Measurements from ENCODE around the gene PBX3. TPM values are rescaled to one million over a fixed set of nuclear protein-coding genes. Genes with fewer than 3 reads are reported as not detected.

The PBX3 gene
- total and polyA plus RNA-seq, 2 donors (not counting 1 experiment from before 2014, with no cell fraction given), result 15.5 to 39.0 TPM

DNA sequence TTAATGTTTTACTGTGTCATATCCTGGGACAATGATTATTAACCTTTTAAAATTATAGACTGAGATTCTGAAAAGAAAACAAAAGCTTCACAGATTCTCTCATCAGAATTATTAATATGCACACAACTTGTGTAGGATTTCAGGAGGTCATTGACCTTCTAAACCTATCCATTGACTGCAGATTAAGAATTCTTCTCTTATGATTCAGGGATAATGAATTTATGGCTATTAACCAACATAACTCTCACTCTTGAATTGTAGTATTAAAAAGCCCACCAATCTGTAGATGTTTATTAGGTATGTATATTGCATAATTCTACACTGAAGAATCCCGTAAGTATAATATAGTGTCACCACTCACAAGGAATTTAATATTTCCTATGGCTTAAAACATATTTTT lies 179.8 kb downstream of the PBX3 start:
- no peaks in the 10 kb centered on the region for H3K79me2 ChIP-seq (ENCODE audit: control insufficient read depth, insufficient read depth, low read length)
- TF ChIP-seq, protein P1, sequence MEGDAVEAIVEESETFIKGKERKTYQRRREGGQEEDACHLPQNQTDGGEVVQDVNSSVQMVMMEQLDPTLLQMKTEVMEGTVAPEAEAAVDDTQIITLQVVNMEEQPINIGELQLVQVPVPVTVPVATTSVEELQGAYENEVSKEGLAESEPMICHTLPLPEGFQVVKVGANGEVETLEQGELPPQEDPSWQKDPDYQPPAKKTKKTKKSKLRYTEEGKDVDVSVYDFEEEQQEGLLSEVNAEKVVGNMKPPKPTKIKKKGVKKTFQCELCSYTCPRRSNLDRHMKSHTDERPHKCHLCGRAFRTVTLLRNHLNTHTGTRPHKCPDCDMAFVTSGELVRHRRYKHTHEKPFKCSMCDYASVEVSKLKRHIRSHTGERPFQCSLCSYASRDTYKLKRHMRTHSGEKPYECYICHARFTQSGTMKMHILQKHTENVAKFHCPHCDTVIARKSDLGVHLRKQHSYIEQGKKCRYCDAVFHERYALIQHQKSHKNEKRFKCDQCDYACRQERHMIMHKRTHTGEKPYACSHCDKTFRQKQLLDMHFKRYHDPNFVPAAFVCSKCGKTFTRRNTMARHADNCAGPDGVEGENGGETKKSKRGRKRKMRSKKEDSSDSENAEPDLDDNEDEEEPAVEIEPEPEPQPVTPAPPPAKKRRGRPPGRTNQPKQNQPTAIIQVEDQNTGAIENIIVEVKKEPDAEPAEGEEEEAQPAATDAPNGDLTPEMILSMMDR (IDR thresholded peaks at IDR 0.05), result no peak
- no peak for TF ChIP-seq EZH2 (IDR thresholded peaks at IDR 0.05; ENCODE audit: borderline replicate concordance, insufficient read depth, low read depth, low read length, poor library complexity, severe bottlenecking)
- H3K4me3 Mint-ChIP-seq, result no peak overlapping the region
- H3K9me3 ChIP-seq (ENCODE audit: control extremely low read depth in 1 of 3, control insufficient read depth in 2 of 3, insufficient read depth in 1 of 3, low read length in 2 of 3), result no peaks in the 10 kb centered on the region
- H3K9ac ChIP-seq (ENCODE audit: low read length), result no peak overlapping the region
- no peak overlapping the region for H3K4me3 ChIP-seq (ENCODE audit: control extremely low read depth in 1 of 5, extremely low read depth in 1 of 5, insufficient read depth in 1 of 5, low read depth in 2 of 5, low read length in 4 of 5)
- H3K27me3 ChIP-seq (replicated peaks in 1 of 4; ENCODE audit: control extremely low read depth in 1 of 4, control insufficient read depth in 3 of 4, insufficient read depth in 4 of 4, low read length in 3 of 4), result no peaks in the 10 kb centered on the region
- no peak overlapping the region for H3K27ac Mint-ChIP-seq
- H3K27me3 Mint-ChIP-seq, result no peaks in the 10 kb centered on the region
- DNase-seq (no peak), ATAC-seq (ENCODE audit: low read depth) (no peak)
- intact Hi-C loops (cut with micrococcal nuclease), result no loop called here
- no CpG with 5 or more reads among the region's 1 CpG for WGBS (ENCODE audit: insufficient coverage)
- no peaks in the 10 kb centered on the region for H3K4me1 ChIP-seq (ENCODE audit: control insufficient read depth in 2 of 2, insufficient read depth in 2 of 2, low read length in 2 of 2)
- no peaks in the 10 kb centered on the region for H3K9me3 Mint-ChIP-seq (ENCODE audit: insufficient read depth)
- H2AFZ ChIP-seq (ENCODE audit: insufficient read depth, low read depth, low read length, poor library complexity, severe bottlenecking), result no peak overlapping the region
- H3K27ac ChIP-seq (ENCODE audit: low read length in 2 of 2), result no peak overlapping the region
- H3K36me3 ChIP-seq (replicated peaks in 1 of 2; ENCODE audit: control extremely low read depth in 1 of 2, control insufficient read depth in 1 of 2, extremely low read depth in 1 of 2, insufficient read depth in 2 of 2, low read length in 1 of 2), result no peaks in the 10 kb centered on the region
- H3K4me2 ChIP-seq (replicated peaks; ENCODE audit: low read depth, low read length, poor library complexity, severe bottlenecking), result no peak overlapping the region
- H3K4me1 Mint-ChIP-seq, result no peaks in the 10 kb centered on the region
- POLR2A ChIA-PET, result no interaction called here
- H4K20me1 ChIP-seq (ENCODE audit: control insufficient read depth, insufficient read depth, low read length, poor library complexity, severe bottlenecking), result no peaks in the 10 kb centered on the region
- CTCF ChIA-PET, result no interaction called here

DNA sequence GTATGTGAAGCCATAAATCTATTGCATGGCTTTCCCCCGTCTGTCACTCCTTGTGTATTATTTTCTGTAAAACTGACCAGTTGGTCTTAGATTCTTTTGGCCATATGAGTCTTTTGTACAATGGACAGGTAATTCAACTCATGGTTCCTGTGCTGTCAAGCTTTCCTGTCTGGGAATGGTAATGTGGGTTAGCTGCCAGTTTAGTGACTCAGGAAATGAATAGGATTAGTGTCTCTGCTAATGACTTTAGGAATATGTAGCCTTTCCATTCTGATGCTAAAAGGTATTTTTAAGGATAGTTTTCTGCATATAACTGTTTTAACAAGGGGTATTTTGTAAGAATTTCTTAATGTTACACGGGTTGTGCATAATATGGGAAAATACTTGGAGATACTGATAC lies 182.7 kb downstream of the PBX3 start:
- peaks cover 0 to 6% of the 10 kb centered on the region in 2 experiments for H3K36me3 ChIP-seq (replicated peaks in 1 of 2; ENCODE audit: control extremely low read depth in 1 of 2, control insufficient read depth in 1 of 2, extremely low read depth in 1 of 2, insufficient read depth in 2 of 2, low read length in 1 of 2)
- TF ChIP-seq, protein P1 (IDR thresholded peaks at IDR 0.05), result no peak
- no peak for TF ChIP-seq EZH2 (IDR thresholded peaks at IDR 0.05; ENCODE audit: borderline replicate concordance, insufficient read depth, low read depth, low read length, poor library complexity, severe bottlenecking)
- no peak overlapping the region for H3K9ac ChIP-seq (ENCODE audit: low read length)
- H3K27me3 ChIP-seq (replicated peaks in 1 of 4; ENCODE audit: control extremely low read depth in 1 of 4, control insufficient read depth in 3 of 4, insufficient read depth in 4 of 4, low read length in 3 of 4), result no peaks in the 10 kb centered on the region
- Mint-ChIP-seq H3K27ac (no peak overlapping the region), H3K27me3 (no peaks in the 10 kb centered on the region), H3K4me3 (no peak overlapping the region), H3K4me1 (no peaks in the 10 kb centered on the region), H3K9me3 (ENCODE audit: insufficient read depth) (no peaks in the 10 kb centered on the region)
- H3K4me1 ChIP-seq (ENCODE audit: control insufficient read depth in 2 of 2, insufficient read depth in 2 of 2, low read length in 2 of 2), result no peaks in the 10 kb centered on the region
- intact Hi-C loops (cut with micrococcal nuclease), result no loop called here
- H3K9me3 ChIP-seq (ENCODE audit: control extremely low read depth in 1 of 3, control insufficient read depth in 2 of 3, insufficient read depth in 1 of 3, low read length in 2 of 3), result no peaks in the 10 kb centered on the region
- no peaks in the 10 kb centered on the region for H3K79me2 ChIP-seq (ENCODE audit: control insufficient read depth, insufficient read depth, low read length)
- H3K27ac ChIP-seq (ENCODE audit: low read length in 2 of 2), result no peak overlapping the region
- DNase-seq (no peak), ATAC-seq (ENCODE audit: low read depth) (no peak)
- WGBS (ENCODE audit: insufficient coverage), result 100% methylated on average over 1 of the region's 2 CpGs
- CTCF ChIA-PET, result interaction anchor here (1.1 kb wide), 1 partner anchor 17 kb away, joined by 3 read pairs; no protein-coding TSS in a partner anchor
- H3K4me3 ChIP-seq (ENCODE audit: control extremely low read depth in 1 of 5, extremely low read depth in 1 of 5, insufficient read depth in 1 of 5, low read depth in 2 of 5, low read length in 4 of 5), result no peak overlapping the region
- no peak overlapping the region for H2AFZ ChIP-seq (ENCODE audit: insufficient read depth, low read depth, low read length, poor library complexity, severe bottlenecking)
- POLR2A ChIA-PET, result no interaction called here
- H3K4me2 ChIP-seq (replicated peaks; ENCODE audit: low read depth, low read length, poor library complexity, severe bottlenecking), result no peak overlapping the region
- H4K20me1 ChIP-seq (ENCODE audit: control insufficient read depth, insufficient read depth, low read length, poor library complexity, severe bottlenecking), result no peaks in the 10 kb centered on the region

Data from B cell (primary cell).